Keratinocyte (primary cell): ENCODE results near the gene GLIPR1L1. TPM values are rescaled to one million over a fixed set of nuclear protein-coding genes. Genes with fewer than 3 reads are reported as not detected.

Source experiments
- DNase-seq: peaks from one replicate; pipeline ENCODE4 v3.0.0-alpha.2; 2011; ENCODE audit warnings: low read depth, missing footprints, low spot score
- FAIRE-seq: peaks from 2 replicates; lab custom pipeline; 2011; peaks lifted over from hg19 to GRCh38; lab: Jason Lieb, UNC
- H2AFZ ChIP-seq: 2 replicates; pipeline ENCODE4 v1.6.0; 2012; ENCODE audit warnings: low read length, control low read depth, inconsistent platforms; ENCODE audit not compliant: control insufficient read depth
- H3K27ac ChIP-seq: 2 replicates; pipeline ENCODE4 v1.5.1; 2011; ENCODE audit warnings: low read length; ENCODE audit not compliant: control insufficient read depth, insufficient read depth
- H3K27me3 ChIP-seq: 3 replicates; pipeline ENCODE4 v1.6.0; 2011; ENCODE audit warnings: low read length; ENCODE audit not compliant: control insufficient read depth, insufficient read depth; ENCODE audit errors: extremely low read depth
- H3K36me3 ChIP-seq, 2 experiments: 2 replicates in 1 of 2; 3 replicates in 1 of 2; pipeline ENCODE4 v1.5.1; 2011; ENCODE audit warnings: low read length in 2 of 2, mild to moderate bottlenecking in 1 of 2; ENCODE audit not compliant: control insufficient read depth in 2 of 2, insufficient read depth in 2 of 2; ENCODE audit errors: extremely low read depth in 1 of 2
- H3K4me1 ChIP-seq: 3 replicates; pipeline ENCODE4 v1.5.1; 2011; ENCODE audit warnings: low read length; ENCODE audit not compliant: control insufficient read depth, insufficient read depth; ENCODE audit errors: extremely low read depth
- H3K4me2 ChIP-seq: 3 replicates; pipeline ENCODE4 v1.6.0; 2011; ENCODE audit warnings: low read depth, low read length; ENCODE audit not compliant: control insufficient read depth, insufficient read depth; ENCODE audit errors: extremely low read depth
- H3K4me3 ChIP-seq, 3 experiments: fragments of 200-600 bp in 1 of 3; sonication (generic) in 1 of 3; 2 replicates in 2 of 3; 3 replicates in 1 of 3; pipeline ENCODE4 v1.5.1; 2011 to 2016; ENCODE audit warnings: low read length in 3 of 3, mild to moderate bottlenecking in 3 of 3, control low read depth in 2 of 3, inconsistent platforms in 1 of 3, low read depth in 1 of 3, mixed read lengths in 1 of 3, mixed run types in 1 of 3, moderate library complexity in 1 of 3; ENCODE audit not compliant: control insufficient read depth in 2 of 3, insufficient read depth in 2 of 3; ENCODE audit errors: extremely low read depth in 1 of 3
- H3K79me2 ChIP-seq: 2 replicates; pipeline ENCODE4 v1.6.0; 2012; ENCODE audit warnings: low read length; ENCODE audit not compliant: control insufficient read depth, insufficient read depth
- H3K9ac ChIP-seq: 3 replicates; pipeline ENCODE4 v1.6.0; 2011; ENCODE audit warnings: low read length; ENCODE audit not compliant: control insufficient read depth, insufficient read depth; ENCODE audit errors: extremely low read depth
- H3K9me1 ChIP-seq: 3 replicates; pipeline ENCODE4 v1.6.0; 2011; ENCODE audit warnings: low read length; ENCODE audit not compliant: control insufficient read depth, insufficient read depth; ENCODE audit errors: extremely low read depth
- H3K9me3 ChIP-seq: 2 replicates; pipeline ENCODE4 v1.5.1; 2012; ENCODE audit warnings: low read depth, low read length; ENCODE audit not compliant: control insufficient read depth
- H4K20me1 ChIP-seq: 3 replicates; pipeline ENCODE4 v1.6.0; 2011; ENCODE audit warnings: low read length; ENCODE audit not compliant: control insufficient read depth, insufficient read depth; ENCODE audit errors: extremely low read depth
- EZH2 ChIP-seq: IDR thresholded peaks from one replicate; pipeline ENCODE4 v1.6.1; 2012; ENCODE audit warnings: inconsistent platforms, mild to moderate bottlenecking, low read length, moderate library complexity
- dilution Hi-C: fragments of 300-500 bp; cut with MboI; formaldehyde crosslinking; loops from one replicate; pipeline ENCODE4 v1.7.0; 2020; ENCODE audit warnings: low sequenced_read_pairs; ENCODE audit not compliant: extremely low pct_ligation_motif_present
- polyA plus RNA-seq, 5 experiments: library from polyadenylated mRNA; depleted of rRNA in 3 of 5; stranded (reverse) in 3 of 5; stranded (forward) in 1 of 5; unstranded in 1 of 5; fragments of >200 nt; gene quantifications; 1 replicate in 1 of 5; 2 replicates in 3 of 5; 3 replicates in 1 of 5; pipeline versions ENCODE4 v1.2.1 to v1.2.3, GENCODE V29; 2011 to 2012; ENCODE audit warnings: missing spikeins in 2 of 5, low read depth in 1 of 5, low replicate concordance in 1 of 5
- TF ChIP-seq, protein P1 (sequence below), 3 experiments: IDR thresholded peaks in 1 of 3; conservative IDR thresholded peaks in 1 of 3; optimal IDR thresholded peaks in 1 of 3; 2 replicates in 2 of 3; 3 replicates in 1 of 3; pipeline versions ENCODE3 to v1.5.1; 2011; ENCODE audit warnings: low read length in 3 of 3, mild to moderate bottlenecking in 3 of 3, moderate library complexity in 2 of 3, control low read depth in 1 of 3, inconsistent platforms in 1 of 3; ENCODE audit not compliant: insufficient read depth in 2 of 3; ENCODE audit errors: extremely low read depth in 1 of 3

GLIPR1L1 gene
- polyA plus RNA-seq, 1 donor (not counting 4 experiments of a cell fraction or from before 2014, with no cell fraction given), result not detected

DNA sequence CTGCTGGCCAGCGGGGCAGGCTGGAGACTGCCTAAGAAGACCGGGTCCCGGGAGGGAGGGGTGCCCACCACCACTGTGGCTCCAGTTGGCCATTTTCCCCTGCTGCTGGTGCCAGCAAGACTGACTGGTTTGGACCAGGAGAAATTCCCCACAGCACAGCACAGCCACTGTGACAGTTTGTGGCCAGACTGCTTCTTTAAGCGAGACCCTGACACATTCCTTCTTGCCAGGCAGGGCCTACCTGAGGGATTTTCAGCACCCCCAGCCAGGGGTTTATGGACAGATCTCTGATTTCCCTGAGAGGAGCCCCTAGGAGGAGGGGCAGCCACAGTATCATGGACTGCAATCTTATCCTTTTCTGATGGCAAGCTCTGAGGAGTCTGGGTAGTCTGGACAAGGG, 15.5 kb downstream of the GLIPR1L1 start:
- H3K36me3 ChIP-seq, result no peaks in the 10 kb centered on the region
- no peak overlapping the region for H3K27ac ChIP-seq
- no peak for TF ChIP-seq EZH2
- TF ChIP-seq, protein P1, sequence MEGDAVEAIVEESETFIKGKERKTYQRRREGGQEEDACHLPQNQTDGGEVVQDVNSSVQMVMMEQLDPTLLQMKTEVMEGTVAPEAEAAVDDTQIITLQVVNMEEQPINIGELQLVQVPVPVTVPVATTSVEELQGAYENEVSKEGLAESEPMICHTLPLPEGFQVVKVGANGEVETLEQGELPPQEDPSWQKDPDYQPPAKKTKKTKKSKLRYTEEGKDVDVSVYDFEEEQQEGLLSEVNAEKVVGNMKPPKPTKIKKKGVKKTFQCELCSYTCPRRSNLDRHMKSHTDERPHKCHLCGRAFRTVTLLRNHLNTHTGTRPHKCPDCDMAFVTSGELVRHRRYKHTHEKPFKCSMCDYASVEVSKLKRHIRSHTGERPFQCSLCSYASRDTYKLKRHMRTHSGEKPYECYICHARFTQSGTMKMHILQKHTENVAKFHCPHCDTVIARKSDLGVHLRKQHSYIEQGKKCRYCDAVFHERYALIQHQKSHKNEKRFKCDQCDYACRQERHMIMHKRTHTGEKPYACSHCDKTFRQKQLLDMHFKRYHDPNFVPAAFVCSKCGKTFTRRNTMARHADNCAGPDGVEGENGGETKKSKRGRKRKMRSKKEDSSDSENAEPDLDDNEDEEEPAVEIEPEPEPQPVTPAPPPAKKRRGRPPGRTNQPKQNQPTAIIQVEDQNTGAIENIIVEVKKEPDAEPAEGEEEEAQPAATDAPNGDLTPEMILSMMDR (optimal IDR thresholded peaks at IDR 0.05 in 1 of 3, IDR thresholded peaks at IDR 0.05 in 1 of 3, conservative IDR thresholded peaks at IDR 0.05 in 1 of 3; ENCODE audit: extremely low read depth in 1 of 3, insufficient read depth in 2 of 3, low read length in 3 of 3), result no peak
- dilution Hi-C loops, result no loop called here
- FAIRE-seq, result no peak
- DNase-seq, result no peak
- no peak overlapping the region for H2AFZ ChIP-seq
- H3K9me3 ChIP-seq, result no peaks in the 10 kb centered on the region
- no peaks in the 10 kb centered on the region for H3K9me1 ChIP-seq
- no peak overlapping the region for H3K9ac ChIP-seq
- peaks cover 4% of the 10 kb centered on the region for H3K4me1 ChIP-seq
- no peaks in the 10 kb centered on the region for H4K20me1 ChIP-seq
- H3K4me2 ChIP-seq, result no peak overlapping the region
- H3K79me2 ChIP-seq, result no peaks in the 10 kb centered on the region
- H3K27me3 ChIP-seq, result no peaks in the 10 kb centered on the region
- no peak overlapping the region for H3K4me3 ChIP-seq

- Histone ChIP-seq H3K9ac (no peak overlapping the region), H2AFZ (no peak overlapping the region), H3K4me3 (no peak overlapping the region), H3K9me3 (no peaks in the 10 kb centered on the region), H3K9me1 (no peaks in the 10 kb centered on the region), H3K36me3 (no peaks in the 10 kb centered on the region), H4K20me1 (no peaks in the 10 kb centered on the region), H3K27ac (no peak overlapping the region), H3K4me1 (peaks cover 3% of the 10 kb centered on the region), H3K79me2 (no peaks in the 10 kb centered on the region), H3K27me3 (no peaks in the 10 kb centered on the region), H3K4me2 (no peak overlapping the region)
- no peak for FAIRE-seq
- no peak for DNase-seq
- dilution Hi-C loops, result no loop called here
- no peak for TF ChIP-seq EZH2
- TF ChIP-seq, protein P1 (optimal IDR thresholded peaks at IDR 0.05 in 1 of 3, IDR thresholded peaks at IDR 0.05 in 1 of 3, conservative IDR thresholded peaks at IDR 0.05 in 1 of 3; ENCODE audit: extremely low read depth in 1 of 3, insufficient read depth in 2 of 3, low read length in 3 of 3), result no peak
These were observed 15.9 kb downstream of the GLIPR1L1 start for GRCh38 chr12:75350413-75350812.
